ENCODE measurements around the gene POC1B.

Gene POC1B

GRCh38 chr12:89556976-89557375 lies 31.1 kb upstream of the POC1B start:
- Histone ChIP-seq H3K4me3 (ENCODE audit: low read length) (no peak overlapping the region), H3K36me3 (ENCODE audit: control insufficient read depth, insufficient read depth, low read length, severe bottlenecking) (no peaks in the 10 kb centered on the region), H3K9me3 (ENCODE audit: control insufficient read depth, low read length) (no peaks in the 10 kb centered on the region), H3K9ac (ENCODE audit: low read length) (no peak overlapping the region), H3K4me1 (ENCODE audit: control insufficient read depth, insufficient read depth, low read length) (no peaks in the 10 kb centered on the region), H3K27me3 (replicated peaks; ENCODE audit: control insufficient read depth, insufficient read depth, low read length) (no peaks in the 10 kb centered on the region)
- DNase-seq (ENCODE audit: low read depth), result no peak

GRCh38 chr12:89552376-89552775 lies 26.5 kb upstream of the POC1B start:
- Histone ChIP-seq H3K27me3 (replicated peaks; ENCODE audit: control insufficient read depth, insufficient read depth, low read length) (no peaks in the 10 kb centered on the region), H3K4me1 (ENCODE audit: control insufficient read depth, insufficient read depth, low read length) (no peaks in the 10 kb centered on the region), H3K36me3 (ENCODE audit: control insufficient read depth, insufficient read depth, low read length, severe bottlenecking) (no peaks in the 10 kb centered on the region), H3K9me3 (ENCODE audit: control insufficient read depth, low read length) (no peaks in the 10 kb centered on the region), H3K4me3 (ENCODE audit: low read length) (no peak overlapping the region), H3K9ac (ENCODE audit: low read length) (no peak overlapping the region)
- DNase-seq (ENCODE audit: low read depth), result peak; percentile 14

- Histone ChIP-seq H3K9ac (ENCODE audit: low read length) (no peak overlapping the region), H3K4me3 (ENCODE audit: low read length) (no peak overlapping the region), H3K27me3 (replicated peaks; ENCODE audit: control insufficient read depth, insufficient read depth, low read length) (no peaks in the 10 kb centered on the region), H3K4me1 (ENCODE audit: control insufficient read depth, insufficient read depth, low read length) (no peaks in the 10 kb centered on the region), H3K9me3 (ENCODE audit: control insufficient read depth, low read length) (no peaks in the 10 kb centered on the region), H3K36me3 (ENCODE audit: control insufficient read depth, insufficient read depth, low read length, severe bottlenecking) (no peaks in the 10 kb centered on the region)
- no peak for DNase-seq (ENCODE audit: low read depth)
Observed at GRCh38 chr12:89551747-89552146, 25.9 kb upstream of the POC1B start.

DNA sequence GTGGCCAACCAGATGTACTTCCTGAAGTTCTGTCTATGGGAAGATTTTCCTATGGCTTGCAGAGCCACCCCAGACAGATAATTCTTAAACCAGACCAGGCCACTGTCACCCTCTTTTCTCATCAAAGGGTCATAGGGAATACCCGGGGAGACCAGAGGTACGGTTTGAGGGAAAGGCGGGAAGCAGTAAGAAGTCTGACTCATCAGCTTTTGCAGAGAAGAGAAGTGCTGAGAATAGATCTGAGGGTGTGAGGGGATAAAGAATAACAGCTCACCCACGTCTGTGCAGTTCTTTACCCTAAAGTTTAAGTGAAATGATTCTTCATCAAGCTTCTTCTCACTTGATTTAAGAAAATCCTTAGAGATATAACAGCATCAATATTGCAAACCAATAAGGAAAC lies 21.3 kb upstream of the POC1B start:
- Histone ChIP-seq H3K4me3 (ENCODE audit: low read length) (no peak overlapping the region), H3K4me1 (ENCODE audit: control insufficient read depth, insufficient read depth, low read length) (no peaks in the 10 kb centered on the region), H3K27me3 (replicated peaks; ENCODE audit: control insufficient read depth, insufficient read depth, low read length) (no peaks in the 10 kb centered on the region), H3K9me3 (ENCODE audit: control insufficient read depth, low read length) (no peaks in the 10 kb centered on the region), H3K36me3 (ENCODE audit: control insufficient read depth, insufficient read depth, low read length, severe bottlenecking) (no peaks in the 10 kb centered on the region), H3K9ac (ENCODE audit: low read length) (no peak overlapping the region)
- DNase-seq (ENCODE audit: low read depth), result no peak

DNA sequence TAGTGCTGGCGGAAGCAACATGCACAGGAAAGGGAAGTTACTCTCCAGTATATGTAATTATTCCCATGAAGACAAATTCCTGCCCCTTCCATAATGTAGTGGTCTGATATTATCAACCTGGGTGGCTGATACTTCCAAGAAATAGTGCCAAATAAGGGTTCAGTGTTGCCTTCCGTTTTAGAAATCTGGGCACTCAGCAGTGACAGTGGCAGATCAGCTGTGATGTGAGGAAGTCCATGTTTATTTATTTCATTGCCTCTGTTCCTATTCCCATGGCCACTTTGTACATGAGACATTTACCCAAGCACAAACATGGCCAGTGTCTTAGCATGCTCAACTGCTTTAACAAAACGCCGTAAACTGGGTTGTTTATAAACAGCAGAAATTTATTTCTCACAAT lies 20.3 kb upstream of the POC1B start:
- Histone ChIP-seq H3K36me3 (ENCODE audit: control insufficient read depth, insufficient read depth, low read length, severe bottlenecking) (no peaks in the 10 kb centered on the region), H3K27me3 (replicated peaks; ENCODE audit: control insufficient read depth, insufficient read depth, low read length) (no peaks in the 10 kb centered on the region), H3K4me1 (ENCODE audit: control insufficient read depth, insufficient read depth, low read length) (no peaks in the 10 kb centered on the region), H3K9ac (ENCODE audit: low read length) (no peak overlapping the region), H3K4me3 (ENCODE audit: low read length) (no peak overlapping the region), H3K9me3 (ENCODE audit: control insufficient read depth, low read length) (no peaks in the 10 kb centered on the region)
- DNase-seq (ENCODE audit: low read depth), result no peak

GRCh38 chr12:89544681-89545184 lies 18.9 kb upstream of the POC1B start:
- H3K9me3 ChIP-seq (ENCODE audit: control insufficient read depth, low read length), result no peaks in the 10 kb centered on the region
- peak; percentile 24 for DNase-seq (ENCODE audit: low read depth)
- no peak overlapping the region for H3K4me3 ChIP-seq (ENCODE audit: low read length)
- no peak overlapping the region for H3K9ac ChIP-seq (ENCODE audit: low read length)
- H3K4me1 ChIP-seq (ENCODE audit: control insufficient read depth, insufficient read depth, low read length), result no peaks in the 10 kb centered on the region
- no peaks in the 10 kb centered on the region for H3K27me3 ChIP-seq (replicated peaks; ENCODE audit: control insufficient read depth, insufficient read depth, low read length)
- H3K36me3 ChIP-seq (ENCODE audit: control insufficient read depth, insufficient read depth, low read length, severe bottlenecking), result no peaks in the 10 kb centered on the region

GRCh38 chr12:89544022-89544421 lies 18.2 kb upstream of the POC1B start:
- Histone ChIP-seq H3K9me3 (ENCODE audit: control insufficient read depth, low read length) (no peaks in the 10 kb centered on the region), H3K4me1 (ENCODE audit: control insufficient read depth, insufficient read depth, low read length) (no peaks in the 10 kb centered on the region), H3K27me3 (replicated peaks; ENCODE audit: control insufficient read depth, insufficient read depth, low read length) (no peaks in the 10 kb centered on the region), H3K36me3 (ENCODE audit: control insufficient read depth, insufficient read depth, low read length, severe bottlenecking) (no peaks in the 10 kb centered on the region), H3K9ac (ENCODE audit: low read length) (no peak overlapping the region), H3K4me3 (ENCODE audit: low read length) (no peak overlapping the region)
- no peak for DNase-seq (ENCODE audit: low read depth)

DNA sequence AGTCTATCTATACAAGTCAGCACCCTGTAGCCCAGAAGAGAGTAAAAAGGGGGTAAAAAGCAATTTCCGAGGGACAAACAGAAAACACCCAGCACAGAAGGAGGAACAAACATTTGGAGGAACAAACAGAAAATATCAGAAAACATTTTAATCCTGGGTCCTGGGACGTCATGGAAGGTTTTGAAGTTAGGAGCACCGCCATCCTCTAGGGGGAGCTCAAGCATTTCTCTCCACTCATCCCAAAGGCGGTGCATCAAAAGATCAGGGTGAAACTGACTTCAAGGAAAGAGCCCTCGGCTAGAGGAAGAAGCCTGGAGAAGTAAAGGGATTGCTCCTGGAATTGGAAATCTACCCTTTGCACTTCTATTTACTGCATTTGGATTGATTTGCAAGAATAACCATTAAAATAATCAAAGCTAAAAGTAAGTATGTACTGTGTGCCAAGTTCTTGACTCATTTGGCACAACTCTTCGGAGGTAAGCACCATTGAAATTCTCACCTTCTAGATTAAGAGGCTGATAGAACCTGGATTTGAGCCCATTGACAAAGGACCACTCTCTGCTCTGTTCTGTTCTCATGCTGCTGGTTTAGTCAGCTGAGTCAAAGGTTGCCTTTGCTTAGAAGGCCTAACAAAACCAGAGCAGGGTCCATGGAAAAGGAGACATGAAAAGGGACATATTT lies 17.2 kb upstream of the POC1B start:
- no peaks in the 10 kb centered on the region for H3K9me3 ChIP-seq (ENCODE audit: control insufficient read depth, low read length)
- H3K4me3 ChIP-seq (ENCODE audit: low read length), result no peak overlapping the region
- H3K9ac ChIP-seq (ENCODE audit: low read length), result no peak overlapping the region
- peak; percentile 92 for DNase-seq (ENCODE audit: low read depth)
- H3K36me3 ChIP-seq (ENCODE audit: control insufficient read depth, insufficient read depth, low read length, severe bottlenecking), result no peaks in the 10 kb centered on the region
- no peaks in the 10 kb centered on the region for H3K4me1 ChIP-seq (ENCODE audit: control insufficient read depth, insufficient read depth, low read length)
- H3K27me3 ChIP-seq (replicated peaks; ENCODE audit: control insufficient read depth, insufficient read depth, low read length), result no peaks in the 10 kb centered on the region

DNA sequence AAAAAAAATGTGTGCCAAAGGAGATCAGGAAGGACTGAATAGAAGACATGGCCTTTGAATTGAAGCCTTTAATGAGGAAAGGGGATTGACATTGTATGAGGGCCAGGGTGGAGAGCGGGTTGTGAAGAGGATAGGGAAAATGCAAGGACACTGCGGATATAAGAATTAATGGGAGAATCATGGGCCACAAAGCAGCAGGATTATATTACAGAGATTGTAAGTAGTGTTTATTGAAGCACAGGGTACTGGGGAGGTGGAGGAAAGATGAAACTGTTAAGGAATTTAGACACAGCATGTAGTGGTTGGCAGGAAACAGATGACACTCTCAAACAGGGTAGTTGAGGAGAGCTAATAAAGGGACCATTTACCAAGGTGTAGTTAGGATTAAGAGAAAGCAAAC lies 16.4 kb upstream of the POC1B start:
- Histone ChIP-seq H3K27me3 (replicated peaks; ENCODE audit: control insufficient read depth, insufficient read depth, low read length) (no peaks in the 10 kb centered on the region), H3K9me3 (ENCODE audit: control insufficient read depth, low read length) (no peaks in the 10 kb centered on the region), H3K4me1 (ENCODE audit: control insufficient read depth, insufficient read depth, low read length) (no peaks in the 10 kb centered on the region), H3K4me3 (ENCODE audit: low read length) (no peak overlapping the region), H3K9ac (ENCODE audit: low read length) (no peak overlapping the region), H3K36me3 (ENCODE audit: control insufficient read depth, insufficient read depth, low read length, severe bottlenecking) (no peaks in the 10 kb centered on the region)
- no peak for DNase-seq (ENCODE audit: low read depth)

- Histone ChIP-seq H3K9me3 (ENCODE audit: control insufficient read depth, low read length) (no peaks in the 10 kb centered on the region), H3K9ac (ENCODE audit: low read length) (no peak overlapping the region), H3K4me3 (ENCODE audit: low read length) (no peak overlapping the region), H3K4me1 (ENCODE audit: control insufficient read depth, insufficient read depth, low read length) (no peaks in the 10 kb centered on the region), H3K36me3 (ENCODE audit: control insufficient read depth, insufficient read depth, low read length, severe bottlenecking) (no peaks in the 10 kb centered on the region), H3K27me3 (replicated peaks; ENCODE audit: control insufficient read depth, insufficient read depth, low read length) (no peaks in the 10 kb centered on the region)
- no peak for DNase-seq (ENCODE audit: low read depth)
Observed at GRCh38 chr12:89540586-89540985, 14.7 kb upstream of the POC1B start.

- Histone ChIP-seq H3K36me3 (ENCODE audit: control insufficient read depth, insufficient read depth, low read length, severe bottlenecking) (no peaks in the 10 kb centered on the region), H3K9ac (ENCODE audit: low read length) (no peak overlapping the region), H3K9me3 (ENCODE audit: control insufficient read depth, low read length) (no peaks in the 10 kb centered on the region), H3K27me3 (replicated peaks; ENCODE audit: control insufficient read depth, insufficient read depth, low read length) (no peaks in the 10 kb centered on the region), H3K4me3 (ENCODE audit: low read length) (no peak overlapping the region), H3K4me1 (ENCODE audit: control insufficient read depth, insufficient read depth, low read length) (no peaks in the 10 kb centered on the region)
- DNase-seq (ENCODE audit: low read depth), result no peak
Observed at GRCh38 chr12:89539426-89540223, 13.8 kb upstream of the POC1B start.
